GM12878 (cell line): ENCODE measurements around the gene IL19.

Source experiments
- EP300 ChIP-seq, 2 experiments: fragments of 150-350 bp in 1 of 2; IDR thresholded peaks; 2 replicates each; pipeline ENCODE4 v1.6.1; 2011 to 2012; ENCODE audit warnings: low read depth in 2 of 2, low read length in 2 of 2, borderline replicate concordance in 1 of 2, improper control_type of control experiment in 1 of 2, inconsistent platforms in 1 of 2; ENCODE audit not compliant: control insufficient read depth in 1 of 2
- MTA3 ChIP-seq: IDR thresholded peaks from 2 replicates; pipeline ENCODE4 v1.6.1; 2012; ENCODE audit warnings: low read length, inconsistent platforms, borderline replicate concordance
- POU2F2 ChIP-seq: IDR thresholded peaks from 3 replicates; pipeline ENCODE4 v1.6.1; 2011; ENCODE audit warnings: low read depth, mild to moderate bottlenecking, low read length, borderline replicate concordance
- RAD21 ChIP-seq: IDR thresholded peaks from 2 replicates; pipeline ENCODE4 v1.6.1; 2011; ENCODE audit warnings: mild to moderate bottlenecking, low read depth, low read length, moderate library complexity; ENCODE audit not compliant: insufficient read depth
- SUPT20H ChIP-seq: IDR thresholded peaks from 2 replicates; pipeline ENCODE4 v1.6.1; 2011; ENCODE audit warnings: low read depth, mild to moderate bottlenecking, low read length, moderate library complexity, borderline replicate concordance; ENCODE audit not compliant: control insufficient read depth
- TF ChIP-seq, protein P1 (sequence below), 3 experiments: IDR thresholded peaks in 2 of 3; conservative IDR thresholded peaks in 1 of 3; 2 replicates each; pipeline ENCODE4 v1.5.1; 2011; ENCODE audit warnings: low read depth in 3 of 3, low read length in 3 of 3, mild to moderate bottlenecking in 3 of 3, control low read depth in 2 of 3, moderate library complexity in 2 of 3, inconsistent platforms in 1 of 3, mixed read lengths in 1 of 3; ENCODE audit not compliant: control insufficient read depth in 2 of 3, insufficient read depth in 1 of 3; ENCODE audit errors: extremely low read depth in 1 of 3

DNA sequence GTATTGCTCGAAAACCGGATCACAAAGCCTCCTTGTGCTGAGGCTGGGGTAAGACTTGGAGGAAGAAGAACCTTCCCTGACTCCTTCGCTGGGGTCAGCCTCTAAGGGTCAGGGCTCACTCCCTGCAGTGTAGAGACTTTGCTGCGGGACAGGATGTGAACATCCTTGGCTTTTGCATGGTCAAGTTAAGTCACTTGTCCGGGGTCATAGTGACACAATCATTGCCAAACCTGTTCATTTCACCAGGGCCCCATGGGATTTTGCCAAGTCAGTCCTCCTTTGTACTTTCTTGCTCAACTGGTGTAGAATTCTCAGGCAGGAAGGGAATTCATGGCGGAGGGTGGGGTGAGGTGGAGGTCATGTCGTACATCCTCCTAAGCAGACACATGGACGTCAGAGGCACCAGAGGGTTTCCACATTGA lies 26.4 kb downstream of the IL19 start:
- TF ChIP-seq MTA3 (no peak), EP300 (IDR thresholded peaks at IDR 0.05; ENCODE audit: borderline replicate concordance in 1 of 2, control insufficient read depth in 1 of 2, low read depth in 2 of 2, low read length in 2 of 2) (no peak), RAD21 (no peak), POU2F2 (no peak), SUPT20H (no peak)
- TF ChIP-seq, protein P1, sequence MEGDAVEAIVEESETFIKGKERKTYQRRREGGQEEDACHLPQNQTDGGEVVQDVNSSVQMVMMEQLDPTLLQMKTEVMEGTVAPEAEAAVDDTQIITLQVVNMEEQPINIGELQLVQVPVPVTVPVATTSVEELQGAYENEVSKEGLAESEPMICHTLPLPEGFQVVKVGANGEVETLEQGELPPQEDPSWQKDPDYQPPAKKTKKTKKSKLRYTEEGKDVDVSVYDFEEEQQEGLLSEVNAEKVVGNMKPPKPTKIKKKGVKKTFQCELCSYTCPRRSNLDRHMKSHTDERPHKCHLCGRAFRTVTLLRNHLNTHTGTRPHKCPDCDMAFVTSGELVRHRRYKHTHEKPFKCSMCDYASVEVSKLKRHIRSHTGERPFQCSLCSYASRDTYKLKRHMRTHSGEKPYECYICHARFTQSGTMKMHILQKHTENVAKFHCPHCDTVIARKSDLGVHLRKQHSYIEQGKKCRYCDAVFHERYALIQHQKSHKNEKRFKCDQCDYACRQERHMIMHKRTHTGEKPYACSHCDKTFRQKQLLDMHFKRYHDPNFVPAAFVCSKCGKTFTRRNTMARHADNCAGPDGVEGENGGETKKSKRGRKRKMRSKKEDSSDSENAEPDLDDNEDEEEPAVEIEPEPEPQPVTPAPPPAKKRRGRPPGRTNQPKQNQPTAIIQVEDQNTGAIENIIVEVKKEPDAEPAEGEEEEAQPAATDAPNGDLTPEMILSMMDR (IDR thresholded peaks at IDR 0.05 in 2 of 3, conservative IDR thresholded peaks at IDR 0.05 in 1 of 3; ENCODE audit: control insufficient read depth in 2 of 3, extremely low read depth in 1 of 3, insufficient read depth in 1 of 3, low read depth in 3 of 3, low read length in 3 of 3): no peak
